Panc1 (cell line): ENCODE measurements around the gene ATXN10.

Source experiments
- CTCF ChIP-seq: fragments of 450-650 bp; IDR thresholded peaks from 2 replicates; pipeline ENCODE4 v1.5.1; 2017; ENCODE audit warnings: mild to moderate bottlenecking
- POLR2AphosphoS5 ChIP-seq: IDR thresholded peaks from 2 replicates; pipeline ENCODE4 v1.6.1; 2012; ENCODE audit warnings: mild to moderate bottlenecking, low read depth, low read length, moderate library complexity
- REST ChIP-seq, 2 experiments: IDR thresholded peaks; 2 replicates each; pipeline ENCODE4 v1.6.1; 2011 to 2012; ENCODE audit warnings: low read depth in 2 of 2, control low read depth in 1 of 2, low read length in 1 of 2, mild to moderate bottlenecking in 1 of 2, moderate library complexity in 1 of 2; ENCODE audit not compliant: insufficient read depth in 1 of 2
- SIN3A ChIP-seq: IDR thresholded peaks from 2 replicates; pipeline ENCODE4 v1.6.1; 2012; ENCODE audit warnings: low read depth, mild to moderate bottlenecking, low read length, moderate library complexity, borderline replicate concordance; ENCODE audit not compliant: insufficient read depth
- TCF7L2 ChIP-seq: IDR thresholded peaks from 2 replicates; pipeline ENCODE4 v1.6.1; 2011; ENCODE audit warnings: mild to moderate bottlenecking, low read depth, low read length, inconsistent platforms

DNA sequence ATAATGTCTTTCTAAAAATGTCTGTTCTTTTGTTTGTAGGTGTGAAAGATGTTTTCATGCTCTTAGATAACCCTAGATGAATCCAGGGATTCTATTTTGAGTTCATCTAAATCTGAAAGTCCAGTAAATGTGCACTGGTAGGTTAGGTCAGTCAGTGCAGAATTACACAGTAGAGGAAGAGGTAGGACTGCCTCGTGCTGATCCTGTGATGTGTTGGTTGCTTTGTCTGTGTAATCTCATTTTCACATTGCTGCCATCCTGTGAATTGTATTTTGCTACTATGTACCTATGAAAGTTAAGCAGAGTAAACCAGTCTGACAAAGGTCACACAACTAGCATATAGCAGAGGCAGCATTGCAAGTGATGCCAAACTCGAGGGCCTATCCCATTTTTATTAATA lies 36.5 kb downstream of the ATXN10 start:
- TF ChIP-seq CTCF (no peak), REST (IDR thresholded peaks at IDR 0.05; ENCODE audit: insufficient read depth in 1 of 2, low read depth in 2 of 2, low read length in 1 of 2) (no peak), POLR2AphosphoS5 (no peak), TCF7L2 (no peak), SIN3A (no peak)
